ENCODE measurements around the gene STXBP6.
A peak's percentile ranks its signal among the peaks of the same experiment; 100 is the strongest.

The STXBP6 gene

DNA sequence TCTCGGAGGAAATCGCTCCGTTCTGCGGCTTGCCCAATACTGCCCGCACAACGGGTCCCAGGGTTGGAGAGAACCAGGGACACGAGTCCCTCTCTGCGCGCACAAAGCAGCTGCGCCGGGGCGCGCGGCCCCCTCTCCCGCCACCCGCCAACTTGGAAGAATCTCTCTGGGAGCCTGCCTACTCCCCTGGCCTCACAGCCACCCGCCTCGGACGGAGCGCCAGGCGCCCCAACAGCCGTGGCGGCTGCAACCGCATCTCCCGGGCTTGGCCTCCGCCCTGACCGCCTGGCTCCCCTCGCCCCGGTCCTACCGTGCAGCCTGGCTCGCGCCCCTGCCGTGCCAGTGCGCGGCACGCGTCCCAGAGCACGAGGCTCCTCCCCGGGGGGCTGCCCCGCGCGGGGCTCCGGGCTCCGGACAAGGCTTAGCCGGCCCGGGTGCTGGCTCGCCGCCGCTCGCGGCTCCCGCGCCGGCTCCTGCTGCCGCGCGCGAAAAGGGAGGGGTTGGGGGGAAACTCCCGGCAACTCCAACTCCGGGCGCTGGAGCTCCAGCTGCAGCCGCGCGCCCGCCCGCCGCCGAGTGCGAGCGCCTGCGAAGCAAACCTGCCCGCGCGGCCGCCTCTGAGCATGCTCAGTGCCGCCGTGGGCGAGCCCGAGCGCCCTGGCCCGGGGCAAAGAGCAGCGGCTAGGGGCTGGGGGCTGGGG, at the start of gene STXBP6:
Gene STXBP6, minus strand, starts transcription at position 580 of the 701 bp plus-strand sequence. CDS start 75,329 bp downstream, outside the sequence.
- peak; percentile 64 for DNase-seq

DNA sequence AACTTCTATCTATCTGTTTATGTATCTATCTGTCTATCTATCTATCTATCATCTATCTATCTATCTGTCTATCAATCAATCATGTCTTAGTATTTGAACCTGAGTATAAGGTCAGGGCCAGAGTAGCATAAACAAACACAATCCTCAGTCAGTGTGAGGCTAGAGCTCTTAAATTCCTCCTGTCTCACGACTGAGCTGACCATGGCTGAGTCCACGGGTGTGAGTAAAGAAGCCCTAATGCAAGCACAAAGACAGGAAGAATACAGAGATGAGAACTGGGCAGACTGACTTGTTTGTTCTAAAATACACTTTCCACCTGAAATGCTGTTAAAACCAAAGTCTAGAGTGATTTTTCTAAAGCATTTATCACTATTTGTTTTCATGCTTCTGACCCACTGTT, 47.2 kb upstream of the STXBP6 start:
- DNase-seq: no peak

DNA sequence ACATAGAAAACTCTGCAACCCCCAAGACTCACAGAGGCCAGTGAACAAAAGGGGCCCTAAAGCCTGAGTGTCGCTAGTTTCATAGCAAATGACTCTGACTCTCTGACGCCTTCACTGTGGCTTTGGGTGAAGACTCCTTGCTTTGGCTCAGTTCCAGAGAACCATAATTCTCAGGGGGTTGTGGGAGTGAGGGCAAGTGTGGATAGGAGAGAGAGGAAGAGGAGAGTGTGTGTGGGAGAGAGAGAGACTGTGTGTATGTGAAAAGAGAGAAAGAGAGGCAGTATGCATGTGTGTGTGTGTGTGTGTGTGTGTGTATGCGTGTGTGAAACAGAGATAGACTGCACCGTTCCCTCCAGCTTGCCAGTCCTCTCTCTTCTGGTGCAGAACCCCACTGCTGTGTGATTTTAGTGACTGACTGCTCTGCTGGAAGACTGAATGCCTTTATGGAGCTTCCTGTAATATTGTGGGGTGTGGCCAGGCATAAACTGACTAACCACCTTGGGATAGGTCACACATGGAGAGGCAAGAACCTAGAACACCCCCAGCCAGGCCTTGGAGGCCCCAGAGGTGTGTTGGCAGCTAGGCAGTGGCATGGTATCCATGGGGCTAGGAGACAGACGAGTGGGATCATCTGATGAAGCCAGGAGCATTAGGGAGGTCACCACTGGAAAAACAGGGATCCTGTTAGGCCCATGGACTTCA, 45.9 kb upstream of the STXBP6 start:
- no peak for DNase-seq

DNA sequence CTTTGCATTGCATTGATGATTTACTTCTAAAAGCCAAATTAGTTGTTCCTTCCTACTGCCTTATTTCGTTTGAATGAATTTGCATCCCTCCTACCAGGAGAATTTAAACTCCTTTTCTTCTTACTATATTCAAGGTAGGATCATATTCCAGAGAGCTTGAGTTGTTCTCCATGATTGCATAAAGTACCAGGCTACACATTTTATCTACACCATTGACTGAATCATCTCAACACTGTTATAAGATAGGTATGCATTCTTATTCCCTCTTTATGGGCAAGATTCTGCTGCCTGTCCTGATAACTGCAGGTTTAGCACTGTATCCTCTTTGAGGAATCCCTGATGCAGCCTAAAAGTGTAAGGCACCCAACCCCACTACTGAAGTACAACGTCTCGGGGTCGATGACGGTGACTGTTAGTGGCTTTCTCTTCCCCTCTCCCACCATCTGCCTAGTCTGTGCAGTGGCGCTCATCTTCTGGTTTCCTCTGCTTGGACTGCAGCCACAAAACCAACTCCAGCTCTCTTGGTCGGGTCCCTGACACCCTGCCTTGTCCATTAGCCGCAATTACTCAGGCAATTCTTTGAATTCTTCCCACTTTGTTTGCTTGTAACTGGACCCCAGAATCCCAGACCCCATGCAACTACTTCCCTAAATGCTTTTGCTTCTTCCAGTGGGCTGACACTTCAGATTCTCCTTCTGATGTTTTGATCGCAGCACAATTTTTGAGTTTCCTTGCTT, 44.4 kb upstream of the STXBP6 start:
- DNase-seq: no peak

DNA sequence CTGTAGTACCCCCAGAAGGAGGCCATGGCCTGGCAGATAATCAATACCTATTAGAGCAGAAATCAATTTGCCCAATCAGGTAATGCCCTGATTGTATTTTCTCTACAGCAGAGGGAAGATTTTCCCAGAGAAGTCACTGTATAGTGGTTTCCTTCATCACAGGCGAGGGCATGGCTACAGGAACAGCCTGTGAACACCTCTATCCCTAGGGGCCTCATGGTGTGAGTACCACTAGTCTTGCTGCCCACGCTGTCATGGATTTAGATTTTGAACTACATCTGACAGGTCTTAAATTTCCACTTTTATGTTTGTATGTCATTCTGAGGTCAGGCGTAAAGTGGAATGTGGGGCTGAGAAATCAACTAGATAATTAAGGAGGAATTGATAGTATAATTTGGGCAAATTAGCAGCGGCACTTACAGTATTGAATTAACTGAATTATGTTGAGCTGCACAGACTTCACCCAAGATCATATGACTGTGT, 42.4 kb upstream of the STXBP6 start:
- DNase-seq: no peak

DNA sequence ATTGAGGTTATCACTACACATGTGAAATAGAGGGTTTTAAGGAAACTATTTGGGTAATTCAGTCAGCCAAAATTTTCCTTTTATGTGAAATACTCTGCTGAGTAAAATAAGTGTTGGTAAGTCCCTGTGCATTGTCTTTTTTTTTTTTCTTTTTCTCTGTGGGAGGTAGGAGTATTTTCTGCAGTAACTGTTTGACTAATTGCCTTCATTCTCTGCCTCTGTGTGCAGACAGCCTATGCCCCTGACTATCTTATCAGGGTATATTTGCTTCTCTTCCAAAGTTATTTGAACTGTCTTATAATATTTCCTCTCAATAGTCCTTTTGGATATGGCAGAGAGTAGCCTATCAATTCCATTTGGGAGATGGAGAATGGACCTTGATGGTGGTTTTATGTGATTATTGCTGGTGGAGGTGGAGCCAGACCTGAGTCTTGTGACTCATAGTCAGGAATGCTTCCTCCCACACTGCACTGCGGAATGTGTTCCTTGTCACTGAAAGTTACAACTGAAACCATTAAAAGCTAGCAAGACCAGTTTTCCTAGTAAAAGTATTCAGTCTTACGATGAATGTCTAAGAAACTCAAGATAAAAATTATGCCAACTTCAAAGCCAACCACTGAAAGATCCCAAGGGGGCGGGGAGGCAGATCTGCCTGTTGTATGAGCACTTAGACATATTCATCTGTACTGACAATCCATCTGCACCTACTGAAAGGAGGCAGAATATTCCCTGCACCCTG, 40.9 kb upstream of the STXBP6 start:
- DNase-seq: peak; percentile 74

DNA sequence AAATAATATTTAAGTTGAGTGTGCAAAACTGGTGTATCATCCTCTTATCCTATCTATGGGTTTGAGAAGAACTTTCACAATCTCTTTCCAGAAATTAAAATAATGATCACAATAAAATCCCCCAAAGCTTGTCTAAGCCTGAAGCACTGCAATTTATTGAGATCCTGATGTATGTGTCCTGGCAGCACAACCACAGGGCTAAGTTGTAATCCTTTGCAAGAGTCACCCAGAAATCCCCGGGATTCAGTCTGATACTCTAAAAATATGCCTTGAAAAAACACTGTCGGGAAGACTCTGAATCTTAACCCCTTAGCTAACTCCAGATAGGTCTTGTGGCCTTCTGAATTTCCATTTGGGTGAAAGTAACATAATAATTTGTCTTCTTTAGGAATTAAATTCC, 40.3 kb upstream of the STXBP6 start:
- DNase-seq: no peak

DNA sequence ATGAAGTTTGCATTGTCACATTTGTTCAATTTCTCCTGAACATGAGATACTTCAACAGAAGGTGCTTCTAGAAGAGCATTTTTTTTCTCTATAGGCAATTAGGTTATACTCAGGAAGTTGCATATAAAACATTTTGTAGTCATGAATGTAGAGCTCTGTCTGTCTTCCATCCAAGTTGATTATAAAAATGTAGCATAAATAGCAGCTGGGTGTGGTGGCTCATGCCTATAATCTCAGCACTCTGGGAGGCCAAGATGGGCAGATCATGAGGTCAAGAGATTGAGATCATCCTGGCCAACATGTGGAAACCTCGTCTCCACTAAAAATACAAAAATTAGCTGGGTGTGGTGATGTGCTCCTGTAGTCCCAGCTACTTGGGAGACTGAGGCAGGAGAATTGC, 39.5 kb upstream of the STXBP6 start:
- DNase-seq: no peak

DNA sequence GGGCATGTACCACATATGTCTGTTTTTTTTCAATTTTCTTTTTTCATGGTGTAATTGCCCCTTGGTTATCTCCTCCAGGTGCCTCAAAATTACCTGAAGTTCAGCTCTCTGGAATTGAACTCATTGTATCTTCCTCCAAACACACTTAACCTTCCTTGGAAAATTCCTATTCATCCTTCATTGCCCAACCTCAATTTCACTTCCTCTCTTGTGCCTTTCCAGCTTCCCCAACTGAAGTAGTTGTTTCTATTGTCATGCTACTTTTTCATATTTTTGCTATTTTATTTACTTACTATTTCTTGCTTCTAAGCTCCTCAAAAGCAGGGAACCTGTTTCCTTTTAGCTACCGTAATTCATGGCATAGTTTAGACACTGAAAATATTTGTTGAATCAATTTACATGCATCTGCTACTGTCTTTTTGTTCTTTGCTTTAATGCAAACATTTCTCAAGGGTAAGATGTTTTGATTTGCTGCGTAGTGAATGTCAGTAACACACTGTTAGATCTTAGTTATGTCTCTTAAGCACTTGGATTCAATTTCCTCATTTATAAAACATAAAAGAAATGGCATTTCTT, 37.0 kb upstream of the STXBP6 start:
- no peak for DNase-seq

DNA sequence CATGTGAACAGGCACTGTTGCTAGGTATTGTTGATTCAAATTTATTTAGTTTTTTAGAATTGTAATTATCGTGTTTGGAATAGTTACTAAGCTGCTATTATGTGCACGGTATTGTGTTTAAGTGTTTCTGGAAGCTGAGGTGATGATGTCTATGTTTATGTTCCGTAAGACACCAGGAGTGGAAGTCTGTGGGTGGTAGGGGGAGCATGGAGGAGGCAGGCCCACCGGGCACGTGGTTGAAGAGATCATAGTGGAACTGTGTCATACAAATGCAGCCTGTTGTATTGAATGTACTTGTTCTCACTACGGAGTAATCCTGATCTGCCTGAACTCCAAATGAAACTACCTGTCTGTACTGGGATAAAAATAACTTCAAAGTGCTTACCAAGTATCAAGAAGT, 36.1 kb upstream of the STXBP6 start:
- DNase-seq: no peak

DNA sequence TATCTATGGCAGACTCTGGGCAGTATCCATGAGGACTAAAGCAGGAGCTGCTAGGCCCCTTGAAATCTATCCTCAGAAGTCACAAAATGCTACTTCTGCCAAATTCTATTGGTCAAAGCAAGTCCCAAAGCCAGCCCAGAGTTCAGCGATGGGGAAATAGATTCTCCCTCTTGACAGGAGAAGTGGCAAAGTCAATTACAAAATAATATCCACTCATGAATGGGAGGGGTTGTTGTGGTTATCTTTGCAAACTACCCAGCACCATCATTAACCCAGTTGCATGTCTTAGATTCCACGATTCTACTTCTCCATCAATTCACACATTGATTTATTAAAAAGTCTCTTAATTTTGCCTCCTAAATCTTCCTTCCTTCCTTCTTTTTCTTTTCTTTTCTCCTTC, 30.7 kb upstream of the STXBP6 start:
- DNase-seq: no peak

DNA sequence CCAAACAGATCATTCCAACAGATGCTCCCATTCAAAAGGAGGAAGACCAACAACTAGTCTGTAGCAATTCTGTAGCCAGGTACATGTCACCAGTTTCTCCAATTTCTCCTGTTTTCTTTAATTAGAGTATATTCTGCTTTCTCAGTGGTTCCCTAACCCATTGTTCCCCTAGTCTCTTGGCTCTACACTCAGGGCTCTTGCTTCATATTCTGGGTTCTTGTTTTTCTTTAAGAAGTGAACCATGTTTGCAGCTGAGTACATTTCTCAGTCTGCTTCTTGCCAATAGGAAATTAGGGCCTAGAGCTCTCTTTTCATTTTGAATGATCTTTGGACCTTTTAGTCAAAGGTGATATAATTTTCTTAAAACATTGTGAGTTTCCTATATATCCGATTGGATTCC, 29.4 kb upstream of the STXBP6 start:
- no peak for DNase-seq

DNA sequence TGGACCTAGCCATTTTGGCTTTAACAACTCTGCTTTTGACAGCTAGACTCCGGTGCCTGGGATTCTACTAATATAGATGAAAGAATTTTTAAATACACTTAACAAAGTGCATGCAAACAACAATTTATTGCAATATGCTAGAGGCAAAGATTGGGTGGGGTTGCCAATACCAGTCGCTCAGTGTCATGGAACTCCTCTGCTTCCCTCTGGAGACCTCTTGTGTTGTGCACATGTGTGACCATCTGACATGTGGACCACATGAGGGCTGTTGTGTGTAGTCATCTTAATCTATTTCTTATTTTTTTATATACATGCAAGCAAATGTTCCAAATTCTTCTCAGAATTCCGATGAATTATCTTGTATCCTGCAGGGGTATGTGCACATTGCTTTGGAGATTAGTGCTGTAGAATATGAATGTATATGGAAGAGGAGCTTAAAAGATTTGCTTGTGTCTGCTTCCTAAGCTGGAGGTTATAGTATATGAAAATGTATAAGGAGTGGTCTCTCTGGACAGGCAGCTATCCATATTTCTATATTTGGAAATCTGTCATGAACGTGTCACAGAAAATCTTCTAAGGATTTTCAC, 24.2 kb upstream of the STXBP6 start:
- DNase-seq: no peak

DNA sequence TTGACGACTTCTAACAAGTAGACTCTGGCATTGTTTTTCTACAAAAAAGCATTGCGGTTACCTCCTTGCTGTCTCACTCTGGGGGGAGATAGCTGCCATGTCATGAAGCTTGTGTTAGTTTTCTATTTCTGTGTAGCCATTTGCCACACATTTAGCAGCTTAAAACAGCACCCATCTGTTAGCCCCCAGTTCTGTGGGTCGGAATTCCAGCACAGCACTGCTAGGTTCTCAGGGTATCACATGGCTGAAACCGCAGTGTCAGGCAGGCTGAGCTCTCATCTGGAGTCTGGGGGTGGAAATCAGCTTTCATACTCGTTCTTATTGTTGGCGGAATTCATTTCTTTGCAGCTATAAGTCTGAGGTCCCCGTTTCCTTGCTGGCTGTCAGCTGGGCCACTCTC, 19.9 kb upstream of the STXBP6 start:
- no peak for DNase-seq

DNA sequence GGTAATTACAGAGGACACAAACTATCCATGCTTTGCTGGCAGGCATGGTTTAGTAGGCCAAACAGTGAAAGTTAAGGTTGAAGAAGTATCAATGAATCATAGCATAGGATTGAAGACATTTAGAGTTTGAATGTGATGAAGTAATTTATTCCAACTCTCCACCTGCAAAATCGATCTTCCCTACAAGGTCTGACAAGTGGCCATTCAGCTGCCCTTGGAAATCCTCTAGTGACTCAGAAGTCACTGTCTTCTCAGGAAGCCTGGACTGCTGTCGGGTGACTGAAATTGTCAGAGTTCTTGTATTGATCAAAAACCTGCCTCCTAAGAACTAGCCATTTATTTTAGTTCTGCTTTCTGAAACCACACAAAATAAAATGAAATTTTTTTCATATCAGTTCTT, 17.7 kb upstream of the STXBP6 start:
- no peak for DNase-seq

DNA sequence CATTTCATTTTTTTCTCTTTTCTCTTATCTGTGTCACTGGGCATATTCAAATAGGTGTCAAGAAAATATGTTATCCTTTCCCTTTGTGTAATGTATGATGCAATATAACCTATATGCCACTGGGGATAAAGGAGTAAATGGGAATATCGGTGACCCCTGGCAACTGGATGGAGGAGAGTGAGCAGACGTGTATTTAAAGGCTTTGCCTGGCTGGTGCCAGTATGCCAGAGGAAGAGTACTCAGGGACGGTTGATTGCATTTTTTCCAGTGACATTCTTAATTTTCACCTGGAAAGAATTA, 12.0 kb upstream of the STXBP6 start:
- no peak for DNase-seq

DNA sequence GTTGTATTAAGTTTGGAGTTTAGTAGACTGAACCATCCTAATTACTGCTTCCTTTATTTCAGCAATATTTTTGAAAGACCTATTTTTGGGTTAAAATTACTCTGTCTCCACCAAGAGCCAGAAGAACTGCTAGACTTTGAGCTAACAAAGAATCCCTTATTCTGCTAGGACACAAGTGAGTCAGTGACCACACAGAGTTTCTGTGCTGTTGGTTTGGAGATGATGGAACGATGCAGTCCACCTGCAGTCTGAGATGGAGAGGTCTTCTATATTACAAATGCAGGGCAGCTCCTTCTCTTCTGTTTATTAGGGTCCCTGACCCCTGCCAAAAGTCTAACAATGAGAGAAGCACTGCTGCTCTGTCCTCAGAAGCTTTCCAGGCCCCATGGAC, 6.7 kb upstream of the STXBP6 start:
- DNase-seq: no peak

DNA sequence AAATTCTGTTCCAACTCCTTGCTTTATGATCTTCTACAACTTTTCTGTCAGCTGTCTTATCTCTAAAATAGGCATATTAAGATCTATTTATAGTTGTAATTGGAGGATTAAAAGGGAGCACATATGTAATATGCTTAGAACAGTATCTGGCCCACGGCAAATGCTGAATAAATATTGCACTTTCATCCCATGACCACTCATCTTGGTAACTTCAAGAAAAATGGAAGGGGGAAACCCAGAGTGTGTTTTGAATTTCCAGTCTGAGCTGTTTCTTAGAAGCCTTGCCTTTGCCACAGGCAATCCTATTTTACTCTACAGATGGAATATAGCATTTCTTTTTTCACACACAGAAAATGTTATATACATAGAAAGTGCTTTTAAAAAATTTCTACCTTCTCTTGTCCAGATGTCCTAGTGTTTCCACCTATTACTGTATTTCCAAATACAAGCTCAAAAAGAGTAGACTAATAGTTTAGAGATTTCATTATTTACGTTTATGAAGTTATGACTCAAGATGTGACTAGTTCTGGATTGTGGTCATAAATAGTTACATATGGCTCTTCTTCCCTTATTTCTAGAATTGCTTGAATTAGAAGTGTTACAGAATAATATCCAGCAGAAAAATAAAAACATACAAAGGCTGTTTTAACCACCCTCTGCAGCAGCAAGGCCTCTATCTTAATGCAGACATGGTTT, 6.2 kb upstream of the STXBP6 start:
- DNase-seq: peak; percentile 47

DNA sequence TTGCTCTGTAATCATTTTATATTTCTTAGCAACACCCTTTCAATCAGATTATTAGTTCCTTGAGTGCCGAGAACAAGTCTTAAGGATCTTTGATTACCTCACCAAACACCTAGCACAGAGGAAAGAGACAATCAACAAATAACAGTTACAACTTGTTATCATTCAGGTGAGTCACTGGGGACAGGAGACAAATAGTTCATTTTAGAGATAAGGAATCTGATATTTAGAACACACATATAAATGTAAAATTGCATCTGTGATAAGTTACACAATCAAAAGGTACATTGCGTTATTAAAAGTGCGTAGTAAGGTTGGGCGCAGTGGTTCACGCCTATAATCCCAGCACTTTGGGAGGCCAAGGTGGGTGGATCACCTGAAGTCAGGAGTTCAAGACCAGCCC, 5.1 kb upstream of the STXBP6 start:
- no peak for DNase-seq

DNA sequence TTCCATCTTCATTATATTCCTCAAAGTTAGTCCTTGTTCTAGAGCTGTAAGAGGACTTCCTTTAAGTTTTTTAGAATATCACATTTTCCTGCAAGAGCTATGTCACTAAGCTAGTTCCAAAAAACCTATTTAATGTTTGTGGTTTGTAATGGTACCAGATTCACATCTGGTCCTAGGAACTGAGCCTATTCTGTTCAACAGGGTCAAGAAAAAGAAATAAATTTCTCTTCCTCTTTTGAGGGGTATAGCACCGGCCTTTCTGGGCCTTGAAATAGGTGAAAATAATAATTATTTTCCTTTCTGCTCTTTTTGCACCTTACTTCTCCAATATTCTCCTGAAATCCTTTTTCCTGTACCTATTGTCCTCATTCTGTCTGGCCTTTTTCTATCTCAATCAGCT, 3.6 kb upstream of the STXBP6 start:
- DNase-seq: no peak

DNA sequence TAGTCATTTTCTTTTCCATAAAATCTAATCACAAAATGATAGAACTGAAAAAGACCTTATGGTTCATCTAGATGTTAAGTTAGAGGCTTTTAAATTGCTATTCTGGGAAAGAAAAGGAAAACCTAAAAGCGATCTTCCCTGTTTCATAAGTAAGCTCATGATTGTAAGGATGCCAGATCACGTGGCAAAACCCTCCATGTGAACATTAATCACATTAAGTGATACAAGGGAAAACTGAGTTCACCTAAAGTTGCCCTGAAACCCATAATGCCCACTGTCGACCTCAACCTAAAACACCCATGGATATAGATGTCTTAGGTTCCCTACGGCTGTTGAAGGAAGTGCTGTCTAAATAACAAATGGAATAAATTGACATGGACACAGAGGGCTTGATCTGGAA, 3.0 kb upstream of the STXBP6 start:
- no peak for DNase-seq

DNA sequence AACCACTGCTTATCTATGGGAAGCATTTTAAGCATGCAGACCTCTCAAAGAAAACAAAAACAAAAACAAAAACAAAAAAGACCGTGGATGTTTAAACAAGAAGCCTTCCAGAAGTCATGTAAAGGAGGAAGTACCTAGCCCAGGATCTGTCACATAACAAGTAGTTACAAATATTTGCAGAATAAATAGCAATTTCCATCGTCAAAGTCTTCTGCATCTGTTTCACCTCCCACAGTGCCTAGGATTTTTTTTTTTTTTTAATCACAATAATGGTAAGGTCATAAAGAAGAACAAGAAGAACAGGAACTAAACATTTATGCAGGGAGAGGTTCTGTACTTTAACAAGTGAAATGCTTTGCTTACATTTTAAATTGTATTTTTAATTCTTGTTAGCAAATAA, 2.4 kb upstream of the STXBP6 start:
- no peak for DNase-seq
